Progenitor cell of endocrine pancreas (in vitro differentiated cells): ENCODE data around the gene MTO1. TPM values are rescaled to one million over a fixed set of nuclear protein-coding genes. Genes with fewer than 3 reads are reported as not detected.
"Not testable (repeated sequence)": the region's sequence is repeated elsewhere in the genome, so short reads cannot be mapped to it uniquely, and the experiment has no call there.

Source experiments
- DNase-seq: peaks from one replicate; pipeline ENCODE4 v3.0.0; 2021; ENCODE audit warnings: low spot score; ENCODE audit not compliant: unreplicated experiment
- H3K27ac Mint-ChIP-seq: 2 replicates; pipeline ENCODE4 v1.8.0; 2021; ENCODE audit warnings: mild to moderate bottlenecking, moderate library complexity, mixed read lengths
- H3K27me3 Mint-ChIP-seq: 2 replicates; pipeline ENCODE4 v1.8.0; 2021; ENCODE audit warnings: mixed read lengths
- H3K36me3 Mint-ChIP-seq: 2 replicates; pipeline ENCODE4 v1.8.0; 2022; ENCODE audit warnings: mixed read lengths; ENCODE audit not compliant: insufficient read depth
- H3K4me1 Mint-ChIP-seq: 2 replicates; pipeline ENCODE4 v1.8.0; 2021; ENCODE audit warnings: low read depth, mixed read lengths
- H3K4me3 Mint-ChIP-seq: 2 replicates; pipeline ENCODE4 v1.8.0; 2021; ENCODE audit warnings: low read depth, mild to moderate bottlenecking, moderate library complexity, mixed read lengths
- H3K9me3 Mint-ChIP-seq: 2 replicates; pipeline ENCODE4 v1.8.0; 2021; ENCODE audit warnings: low read depth, mixed read lengths
- total RNA-seq: library from RNA; stranded (reverse); gene quantifications from 2 replicates; pipeline ENCODE4 v1.2.1, GENCODE V29; 2021
- TF ChIP-seq, protein P1 (sequence below): fragments of 200-600 bp; sonication (generic); IDR thresholded peaks from one replicate; pipeline ENCODE4 v1.5.0; 2021; ENCODE audit warnings: antibody characterized with exemption, mild to moderate bottlenecking; ENCODE audit not compliant: unreplicated experiment

Gene MTO1
- total RNA-seq, 1 donor from 2014 or later, result 27.5 TPM

DNA sequence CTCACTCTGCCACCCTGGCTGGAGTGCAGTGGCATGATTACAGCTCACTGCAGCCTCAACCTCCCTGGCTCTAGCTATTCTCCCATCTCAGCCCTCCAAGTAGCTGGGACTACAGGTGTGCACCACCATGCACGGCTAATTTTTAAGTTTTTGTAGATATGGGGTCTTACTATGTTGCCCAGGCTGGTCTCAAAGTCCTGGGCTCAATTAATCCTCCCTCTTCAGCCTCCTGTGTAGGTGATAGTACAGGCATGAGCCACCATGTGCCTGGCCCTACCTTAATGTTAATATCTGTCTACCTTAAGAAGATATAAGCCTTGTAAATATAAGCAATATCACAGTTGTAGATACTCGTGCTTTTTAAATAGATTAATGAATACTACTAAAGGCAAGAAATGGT is 42.6 kb downstream of the MTO1 start:
- Mint-ChIP-seq H3K4me3 (no peak overlapping the region), H3K4me1 (no peaks in the 10 kb centered on the region), H3K27ac (no peak overlapping the region), H3K27me3 (no peaks in the 10 kb centered on the region), H3K9me3 (no peaks in the 10 kb centered on the region), H3K36me3 (peaks cover 3% of the 10 kb centered on the region)
- DNase-seq, result no peak
- TF ChIP-seq, protein P1, sequence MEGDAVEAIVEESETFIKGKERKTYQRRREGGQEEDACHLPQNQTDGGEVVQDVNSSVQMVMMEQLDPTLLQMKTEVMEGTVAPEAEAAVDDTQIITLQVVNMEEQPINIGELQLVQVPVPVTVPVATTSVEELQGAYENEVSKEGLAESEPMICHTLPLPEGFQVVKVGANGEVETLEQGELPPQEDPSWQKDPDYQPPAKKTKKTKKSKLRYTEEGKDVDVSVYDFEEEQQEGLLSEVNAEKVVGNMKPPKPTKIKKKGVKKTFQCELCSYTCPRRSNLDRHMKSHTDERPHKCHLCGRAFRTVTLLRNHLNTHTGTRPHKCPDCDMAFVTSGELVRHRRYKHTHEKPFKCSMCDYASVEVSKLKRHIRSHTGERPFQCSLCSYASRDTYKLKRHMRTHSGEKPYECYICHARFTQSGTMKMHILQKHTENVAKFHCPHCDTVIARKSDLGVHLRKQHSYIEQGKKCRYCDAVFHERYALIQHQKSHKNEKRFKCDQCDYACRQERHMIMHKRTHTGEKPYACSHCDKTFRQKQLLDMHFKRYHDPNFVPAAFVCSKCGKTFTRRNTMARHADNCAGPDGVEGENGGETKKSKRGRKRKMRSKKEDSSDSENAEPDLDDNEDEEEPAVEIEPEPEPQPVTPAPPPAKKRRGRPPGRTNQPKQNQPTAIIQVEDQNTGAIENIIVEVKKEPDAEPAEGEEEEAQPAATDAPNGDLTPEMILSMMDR, result no peak

DNA sequence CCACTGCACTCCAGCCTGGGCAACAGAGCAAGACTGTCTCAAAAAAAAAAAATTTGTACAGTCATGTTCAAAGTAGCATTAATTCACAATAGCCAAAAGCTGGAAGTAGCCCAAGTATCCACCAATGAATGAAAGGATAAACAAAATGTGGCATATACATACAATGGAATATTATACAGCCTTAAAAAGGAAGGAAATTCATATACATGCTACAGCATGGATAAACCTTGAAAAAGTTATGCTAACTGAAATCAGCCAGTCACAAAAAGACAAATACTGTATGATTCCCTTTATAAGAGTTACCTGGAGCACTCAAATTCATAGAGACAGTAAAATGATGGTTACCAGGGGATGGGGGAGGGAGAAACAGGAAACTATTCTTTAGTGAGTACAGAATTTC is 43.6 kb downstream of the MTO1 start:
- Mint-ChIP-seq H3K4me3 (no peak overlapping the region), H3K27ac (no peak overlapping the region), H3K4me1 (no peaks in the 10 kb centered on the region), H3K27me3 (no peaks in the 10 kb centered on the region), H3K9me3 (no peaks in the 10 kb centered on the region), H3K36me3 (peaks cover 3% of the 10 kb centered on the region)
- TF ChIP-seq, protein P1, result no peak
- no peak for DNase-seq

DNA sequence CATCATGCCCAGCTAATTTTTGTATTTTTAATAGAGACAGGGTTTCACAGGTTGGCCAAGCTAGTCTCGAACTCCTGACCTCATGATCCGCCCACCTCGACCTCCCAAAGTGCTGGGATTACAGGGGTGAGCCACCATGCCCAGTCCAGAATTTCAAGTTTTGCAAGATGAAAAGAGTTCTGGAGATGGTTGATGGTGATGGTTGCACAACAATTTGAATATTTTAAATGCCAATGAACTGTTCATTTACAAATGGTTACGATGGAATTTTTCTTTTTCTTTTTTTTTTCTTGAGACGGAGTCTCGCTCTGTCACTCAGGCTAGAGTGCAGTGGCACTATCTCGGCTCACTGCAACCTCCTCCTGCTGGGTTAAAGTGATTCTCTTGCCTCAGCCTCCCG is 44.2 kb downstream of the MTO1 start:
- H3K27me3 Mint-ChIP-seq, DNase-seq, H3K9me3 Mint-ChIP-seq, H3K27ac Mint-ChIP-seq, H3K4me3 Mint-ChIP-seq, H3K4me1 Mint-ChIP-seq, H3K36me3 Mint-ChIP-seq: not testable (repeated sequence)

DNA sequence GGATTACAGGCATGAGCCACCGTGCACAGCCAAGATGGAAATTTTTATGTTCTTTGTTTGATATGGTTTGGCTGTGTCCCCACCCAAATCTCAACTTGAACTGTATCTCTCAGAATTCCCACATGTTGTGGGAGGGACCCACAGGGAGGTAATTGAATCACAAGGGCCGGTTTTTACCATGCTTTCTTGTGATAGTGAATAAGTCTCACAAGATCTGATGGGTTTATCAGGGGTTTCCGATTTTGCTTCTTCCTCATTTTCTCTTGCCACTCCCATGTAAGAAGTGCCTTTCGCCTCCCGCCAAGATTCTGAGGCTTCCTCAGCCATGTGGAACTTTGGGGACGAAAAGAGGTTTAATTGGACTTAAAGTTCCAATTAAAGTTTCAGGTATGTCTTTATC is 44.7 kb downstream of the MTO1 start:
- Mint-ChIP-seq H3K27me3 (no peaks in the 10 kb centered on the region), H3K9me3 (no peaks in the 10 kb centered on the region), H3K27ac (no peak overlapping the region), H3K4me3 (no peak overlapping the region), H3K4me1 (no peaks in the 10 kb centered on the region), H3K36me3 (peaks cover 1% of the 10 kb centered on the region)
- DNase-seq, result no peak
- TF ChIP-seq, protein P1, result no peak

DNA sequence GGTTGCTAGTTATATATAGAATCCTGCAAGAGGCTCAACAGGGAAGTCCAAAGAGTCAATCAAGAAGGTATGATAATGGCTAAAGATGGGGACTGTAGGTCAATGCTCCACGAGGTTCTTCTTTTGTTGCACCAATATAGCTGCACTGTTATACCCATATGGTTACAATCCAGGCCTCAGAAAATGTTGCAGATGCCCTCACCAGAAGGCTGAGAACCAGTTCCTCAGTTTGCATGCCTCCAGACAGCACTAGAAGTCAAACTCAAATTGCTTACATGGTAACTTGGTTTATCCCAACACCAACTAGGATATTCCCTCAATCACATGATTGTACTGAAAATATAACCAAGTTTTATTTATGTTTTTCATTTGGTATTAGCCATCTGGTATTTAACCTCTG is 47.2 kb downstream of the MTO1 start:
- Mint-ChIP-seq H3K27ac (no peak overlapping the region), H3K4me1 (no peaks in the 10 kb centered on the region), H3K36me3 (peaks cover 4% of the 10 kb centered on the region), H3K4me3 (no peak overlapping the region), H3K9me3 (no peaks in the 10 kb centered on the region), H3K27me3 (no peaks in the 10 kb centered on the region)
- TF ChIP-seq, protein P1, result no peak
- no peak for DNase-seq

DNA sequence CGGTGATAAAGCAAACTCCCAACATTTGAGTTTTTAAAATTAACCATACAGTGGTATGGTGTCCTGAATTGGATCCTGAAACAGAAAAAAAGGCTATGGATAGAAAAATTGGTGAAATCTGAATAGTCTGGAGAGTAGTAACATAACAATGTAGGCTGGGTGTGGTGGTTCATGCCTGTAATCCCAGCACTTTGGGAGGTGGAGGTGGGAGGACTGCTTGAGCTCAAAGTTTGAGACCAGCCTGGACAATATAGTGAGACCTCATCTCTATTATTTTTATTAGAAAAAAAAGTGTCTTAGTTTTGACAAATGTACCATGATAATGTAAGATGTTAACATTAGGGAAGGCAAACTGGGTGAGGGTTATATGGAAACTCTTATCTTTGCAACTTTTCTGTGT is 48.3 kb downstream of the MTO1 start:
- H3K4me3 Mint-ChIP-seq, result no peak overlapping the region
- no peak for DNase-seq
- TF ChIP-seq, protein P1, result no peak
- no peaks in the 10 kb centered on the region for H3K27me3 Mint-ChIP-seq
- no peaks in the 10 kb centered on the region for H3K4me1 Mint-ChIP-seq
- peaks cover 4% of the 10 kb centered on the region for H3K36me3 Mint-ChIP-seq
- no peak overlapping the region for H3K27ac Mint-ChIP-seq
- H3K9me3 Mint-ChIP-seq, result no peaks in the 10 kb centered on the region
